Stimulated activated memory B cell treated with anti-CD40 and anti-IgM and Interleukin-4, amounts not matched to agents 10 μg/mL and 1 μg/mL and 100 μg/mL, for 72 hours (primary cell): ENCODE data around the gene MRS2.
"Not testable (repeated sequence)": the region's sequence is repeated elsewhere in the genome, so short reads cannot be mapped to it uniquely, and the experiment has no call there.

Source experiments
- ATAC-seq: fragments of 150-1000 bp; cut with Tn5 transposase; 2 replicates; pipeline ENCODE4 v1.10.0; 2021
- H3K27ac Mint-ChIP-seq: one replicate; pipeline ENCODE4 v1.8.0; 2022; ENCODE audit warnings: mild to moderate bottlenecking, mixed read lengths
- H3K27me3 Mint-ChIP-seq: one replicate; pipeline ENCODE4 v1.8.0; 2022; ENCODE audit warnings: mixed read lengths
- H3K36me3 Mint-ChIP-seq: one replicate; pipeline ENCODE4 v1.8.0; 2022; ENCODE audit warnings: mixed read lengths
- H3K4me1 Mint-ChIP-seq: one replicate; pipeline ENCODE4 v1.8.0; 2022; ENCODE audit warnings: mixed read lengths
- H3K4me3 Mint-ChIP-seq: one replicate; pipeline ENCODE4 v1.8.0; 2022; ENCODE audit warnings: mild to moderate bottlenecking, moderate library complexity, mixed read lengths
- H3K9me3 Mint-ChIP-seq: one replicate; pipeline ENCODE4 v1.8.0; 2022; ENCODE audit warnings: mixed read lengths

MRS2 gene

DNA sequence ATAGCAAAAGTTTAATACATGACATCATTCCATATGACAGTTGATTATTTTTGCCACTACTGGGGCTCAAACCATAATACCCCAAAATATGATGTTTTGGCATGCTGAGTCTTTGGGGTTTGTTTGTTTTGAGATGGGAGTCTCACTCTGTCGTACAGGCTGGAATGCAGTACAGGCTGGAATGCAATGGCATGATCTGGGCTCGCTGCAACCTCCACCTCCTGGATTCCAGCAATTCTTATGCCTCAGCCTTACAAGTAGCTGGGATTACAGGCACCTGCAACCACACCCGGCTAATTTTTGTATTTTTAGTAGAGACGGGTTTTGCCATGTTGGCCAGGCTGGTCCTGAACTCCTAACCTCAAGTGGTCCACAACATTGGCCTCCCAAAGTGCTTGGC is 1.3 kb upstream of the MRS2 start:
- Mint-ChIP-seq H3K27ac (no peak overlapping the region), H3K9me3 (peaks cover 5% of the 10 kb centered on the region), H3K27me3 (peaks cover 28% of the 10 kb centered on the region), H3K4me1 (peaks cover 21% of the 10 kb centered on the region), H3K36me3 (no peaks in the 10 kb centered on the region), H3K4me3 (no peak overlapping the region)
- ATAC-seq, result no peak

DNA sequence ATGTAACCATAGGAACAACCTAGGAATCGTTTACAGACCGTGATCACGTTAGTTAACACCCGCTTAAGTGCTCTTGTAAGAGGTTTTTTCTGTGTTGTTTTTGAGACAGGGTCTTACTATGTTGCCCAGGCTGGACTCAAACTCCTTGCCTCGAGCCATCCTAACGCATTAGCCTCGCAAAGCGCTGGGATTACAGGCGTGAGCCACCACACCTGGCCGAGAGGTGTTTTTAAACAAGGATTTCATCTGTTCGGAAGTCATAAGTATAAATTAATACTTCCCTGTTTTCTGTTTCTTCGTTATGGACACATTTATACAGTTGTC is 727 bp downstream of the MRS2 start:
- Mint-ChIP-seq H3K27ac (peak overlapping the region; percentile 93), H3K9me3 (no peaks in the 10 kb centered on the region), H3K27me3 (peaks cover 15% of the 10 kb centered on the region), H3K36me3 (peaks cover under 1% of the 10 kb centered on the region), H3K4me1 (peaks cover 21% of the 10 kb centered on the region), H3K4me3 (peak overlapping the region; percentile 96)
- ATAC-seq, result no peak

DNA sequence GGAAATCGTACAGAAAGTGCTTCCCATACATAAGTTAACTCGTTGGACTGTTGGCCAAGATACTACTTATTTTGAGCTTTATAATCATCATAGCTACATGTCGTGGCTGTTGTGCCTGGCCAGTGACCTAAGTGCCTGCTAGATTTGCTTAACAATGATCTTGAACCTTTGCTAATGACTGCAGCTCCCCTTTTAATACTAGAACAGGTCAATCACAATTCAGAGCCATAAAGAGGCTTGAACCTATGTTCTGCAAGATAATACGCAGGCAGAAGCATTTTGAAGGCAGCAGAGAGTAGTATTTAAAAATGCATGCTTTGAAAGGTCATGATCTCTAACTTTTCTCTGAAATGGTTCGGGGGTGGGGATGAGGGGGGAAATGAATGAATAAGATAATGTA is 2.5 kb downstream of the MRS2 start:
- peaks cover 21% of the 10 kb centered on the region for H3K4me1 Mint-ChIP-seq
- H3K9me3 Mint-ChIP-seq, result no peaks in the 10 kb centered on the region
- no peak overlapping the region for H3K27ac Mint-ChIP-seq
- no peaks in the 10 kb centered on the region for H3K27me3 Mint-ChIP-seq
- ATAC-seq, result no peak
- H3K4me3 Mint-ChIP-seq, result no peak overlapping the region
- H3K36me3 Mint-ChIP-seq, result peaks cover 10% of the 10 kb centered on the region

DNA sequence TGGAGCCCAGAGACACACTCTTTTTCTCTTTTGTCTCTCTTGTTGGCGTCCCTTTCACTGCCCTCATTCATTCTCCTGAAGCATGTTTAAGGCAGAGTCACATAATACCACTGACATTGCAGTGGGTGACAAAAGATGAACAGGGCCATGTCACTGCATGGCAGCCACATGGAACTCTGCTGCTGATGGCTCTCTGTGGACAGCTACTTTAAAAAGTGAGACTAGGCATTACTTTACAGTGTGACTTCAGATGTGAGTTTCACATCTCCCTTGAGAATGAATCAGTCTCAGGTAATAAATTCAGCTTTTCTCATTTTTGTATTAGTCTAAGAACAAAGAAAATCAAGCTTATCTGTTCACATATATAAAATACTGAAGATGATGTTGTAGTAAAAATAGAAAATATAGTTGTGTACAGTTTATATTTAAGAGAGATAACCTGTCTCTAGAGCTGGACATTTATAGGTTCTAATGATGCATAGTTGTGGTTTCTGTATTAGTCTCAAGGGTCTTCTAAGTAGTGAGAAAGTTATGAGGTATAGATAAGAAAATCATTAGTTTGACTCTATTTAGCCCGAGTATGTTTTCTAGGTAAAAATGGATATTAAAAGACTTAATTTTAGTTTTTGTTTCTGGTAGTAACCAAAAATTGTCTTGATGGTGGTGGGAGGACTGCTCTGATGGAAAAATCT is 6.1 kb downstream of the MRS2 start:
- no peak overlapping the region for H3K27ac Mint-ChIP-seq
- H3K4me1 Mint-ChIP-seq, result peaks cover 6% of the 10 kb centered on the region
- H3K4me3 Mint-ChIP-seq, result no peak overlapping the region
- no peak for ATAC-seq
- H3K36me3 Mint-ChIP-seq, result peaks cover 24% of the 10 kb centered on the region
- no peaks in the 10 kb centered on the region for H3K9me3 Mint-ChIP-seq
- no peaks in the 10 kb centered on the region for H3K27me3 Mint-ChIP-seq

DNA sequence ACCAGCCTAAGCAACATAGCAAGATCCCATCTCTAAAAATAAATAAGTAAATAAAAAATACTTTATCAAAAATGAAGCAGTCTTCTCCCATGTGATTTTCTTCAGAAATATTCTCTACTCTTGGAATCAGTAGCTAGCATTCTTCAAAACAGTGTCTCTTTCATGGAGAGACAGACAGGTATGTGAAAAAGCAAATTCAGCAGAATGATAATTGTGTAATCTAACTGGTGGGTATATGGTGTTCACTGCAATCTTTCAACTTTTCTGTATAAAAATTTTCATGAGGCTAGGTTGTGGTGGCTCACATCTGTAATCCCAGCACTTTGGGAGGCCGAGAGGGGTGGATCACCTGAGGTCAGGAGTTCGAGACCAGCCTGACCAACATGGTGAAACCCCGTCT is 7.9 kb downstream of the MRS2 start:
- Mint-ChIP-seq H3K4me1 (no peaks in the 10 kb centered on the region), H3K4me3 (no peak overlapping the region), H3K27me3 (no peaks in the 10 kb centered on the region), H3K9me3 (no peaks in the 10 kb centered on the region), H3K36me3 (peaks cover 35% of the 10 kb centered on the region), H3K27ac (no peak overlapping the region)
- ATAC-seq, result no peak

DNA sequence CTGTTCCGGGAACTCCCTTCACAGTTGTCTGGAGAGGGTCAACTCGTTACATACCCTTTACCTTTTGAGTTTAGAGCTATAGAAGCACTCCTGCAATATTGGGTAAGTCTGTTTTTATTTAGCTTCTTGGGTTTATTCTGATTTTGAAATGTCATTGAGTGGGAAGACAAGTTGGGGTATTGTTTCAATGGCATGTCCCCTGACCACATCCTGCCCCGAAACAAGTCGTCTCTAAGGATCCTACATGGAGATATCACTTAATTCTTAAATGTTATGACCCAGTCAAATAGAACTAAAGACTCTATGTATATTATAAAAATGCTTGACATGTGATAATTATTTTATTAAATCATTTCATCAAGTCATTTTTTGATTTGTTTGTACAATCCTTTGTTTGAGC is 9.6 kb downstream of the MRS2 start:
- ATAC-seq, result no peak
- H3K27ac Mint-ChIP-seq, result no peak overlapping the region
- H3K27me3 Mint-ChIP-seq, result no peaks in the 10 kb centered on the region
- peaks cover 41% of the 10 kb centered on the region for H3K36me3 Mint-ChIP-seq
- H3K9me3 Mint-ChIP-seq, result no peaks in the 10 kb centered on the region
- H3K4me1 Mint-ChIP-seq, result no peaks in the 10 kb centered on the region
- no peak overlapping the region for H3K4me3 Mint-ChIP-seq

DNA sequence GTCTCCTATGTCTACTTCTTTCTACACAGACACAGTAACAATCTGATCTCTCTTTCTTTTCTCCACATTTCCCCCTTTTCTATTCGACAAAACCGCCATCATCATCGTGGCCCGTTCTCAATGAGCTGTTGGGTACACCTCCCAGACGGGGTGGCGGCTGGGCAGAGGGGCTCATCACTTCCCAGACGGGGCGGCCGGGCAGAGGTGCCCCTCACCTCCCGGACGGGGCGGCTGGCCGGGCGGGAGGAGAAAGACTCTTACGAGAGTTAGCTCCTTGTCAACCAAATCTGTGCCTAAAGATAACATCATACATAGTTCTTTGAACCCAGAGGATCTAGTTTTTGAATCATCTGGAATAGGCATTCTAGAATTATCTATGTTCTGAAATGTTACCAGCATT is 11.8 kb downstream of the MRS2 start:
- not testable (repeated sequence) for H3K4me1 Mint-ChIP-seq, H3K27me3 Mint-ChIP-seq, H3K4me3 Mint-ChIP-seq, ATAC-seq, H3K9me3 Mint-ChIP-seq, H3K27ac Mint-ChIP-seq
- peaks cover 47% of the 10 kb centered on the region for H3K36me3 Mint-ChIP-seq

DNA sequence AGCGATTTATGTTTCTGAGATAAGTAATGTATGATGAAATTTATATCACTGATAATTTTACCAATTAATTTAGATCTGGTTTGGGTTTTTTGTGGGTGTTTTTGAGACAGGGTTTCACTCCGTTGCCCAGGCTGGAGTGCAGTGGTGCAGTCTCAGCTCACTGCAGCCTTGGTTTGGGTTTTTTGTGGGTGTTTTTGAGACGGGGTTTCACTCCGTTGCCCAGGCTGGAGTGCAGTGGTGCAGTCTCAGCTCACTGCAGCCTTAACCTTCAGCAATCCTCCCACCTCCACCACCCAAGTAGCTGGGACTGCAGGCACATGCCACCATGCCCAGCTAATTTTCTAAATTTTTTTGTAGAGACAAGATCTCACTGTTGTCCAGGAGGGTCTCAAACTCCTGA is 13.0 kb downstream of the MRS2 start:
- Mint-ChIP-seq H3K27me3 (no peaks in the 10 kb centered on the region), H3K27ac (no peak overlapping the region), H3K4me3 (no peak overlapping the region), H3K4me1 (no peaks in the 10 kb centered on the region), H3K9me3 (no peaks in the 10 kb centered on the region), H3K36me3 (peaks cover 58% of the 10 kb centered on the region)
- peak; percentile 70 for ATAC-seq

DNA sequence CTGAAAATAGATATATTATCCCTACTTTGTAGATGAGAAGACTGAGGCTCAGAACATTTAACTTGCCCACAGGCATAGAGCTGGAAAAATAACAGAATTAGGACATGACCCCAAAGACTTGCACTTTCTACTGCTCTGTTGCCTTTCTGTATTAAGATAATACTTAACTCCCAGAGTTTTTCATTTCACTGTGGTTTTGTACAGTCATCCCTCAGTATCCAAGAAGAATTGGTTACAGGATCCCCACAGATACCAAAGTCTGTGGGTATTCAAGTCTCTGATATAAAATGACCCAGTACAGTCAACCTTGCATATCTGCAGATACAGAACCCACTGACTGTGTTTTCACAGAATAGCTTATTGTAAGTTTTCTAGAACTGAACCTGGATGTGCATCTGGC is 16.8 kb downstream of the MRS2 start:
- Mint-ChIP-seq H3K4me3 (no peak overlapping the region), H3K36me3 (peaks cover 56% of the 10 kb centered on the region), H3K9me3 (no peaks in the 10 kb centered on the region), H3K4me1 (no peaks in the 10 kb centered on the region), H3K27ac (no peak overlapping the region), H3K27me3 (no peaks in the 10 kb centered on the region)
- ATAC-seq, result no peak

DNA sequence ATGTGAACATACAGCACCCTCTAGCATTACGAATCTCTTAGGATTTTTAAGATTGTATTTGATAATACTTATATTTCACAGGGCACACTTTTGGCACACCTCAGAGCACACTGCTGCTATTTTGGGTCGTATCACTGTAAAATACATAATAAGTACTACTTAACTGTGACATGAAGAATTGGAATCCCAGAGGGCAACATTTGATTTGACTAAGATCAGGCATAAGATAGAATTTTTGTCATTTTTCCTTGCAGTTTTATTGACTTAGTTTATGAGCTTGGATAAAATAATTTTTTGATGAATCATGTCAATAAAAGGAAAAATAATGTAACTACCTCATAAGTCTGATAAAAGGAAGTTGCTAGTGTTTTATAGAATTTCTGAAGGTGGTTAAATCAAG is 22.4 kb downstream of the MRS2 start:
- Mint-ChIP-seq H3K36me3 (peaks cover 42% of the 10 kb centered on the region), H3K9me3 (no peaks in the 10 kb centered on the region), H3K4me3 (no peak overlapping the region), H3K27ac (no peak overlapping the region), H3K4me1 (no peaks in the 10 kb centered on the region), H3K27me3 (no peaks in the 10 kb centered on the region)
- no peak for ATAC-seq

DNA sequence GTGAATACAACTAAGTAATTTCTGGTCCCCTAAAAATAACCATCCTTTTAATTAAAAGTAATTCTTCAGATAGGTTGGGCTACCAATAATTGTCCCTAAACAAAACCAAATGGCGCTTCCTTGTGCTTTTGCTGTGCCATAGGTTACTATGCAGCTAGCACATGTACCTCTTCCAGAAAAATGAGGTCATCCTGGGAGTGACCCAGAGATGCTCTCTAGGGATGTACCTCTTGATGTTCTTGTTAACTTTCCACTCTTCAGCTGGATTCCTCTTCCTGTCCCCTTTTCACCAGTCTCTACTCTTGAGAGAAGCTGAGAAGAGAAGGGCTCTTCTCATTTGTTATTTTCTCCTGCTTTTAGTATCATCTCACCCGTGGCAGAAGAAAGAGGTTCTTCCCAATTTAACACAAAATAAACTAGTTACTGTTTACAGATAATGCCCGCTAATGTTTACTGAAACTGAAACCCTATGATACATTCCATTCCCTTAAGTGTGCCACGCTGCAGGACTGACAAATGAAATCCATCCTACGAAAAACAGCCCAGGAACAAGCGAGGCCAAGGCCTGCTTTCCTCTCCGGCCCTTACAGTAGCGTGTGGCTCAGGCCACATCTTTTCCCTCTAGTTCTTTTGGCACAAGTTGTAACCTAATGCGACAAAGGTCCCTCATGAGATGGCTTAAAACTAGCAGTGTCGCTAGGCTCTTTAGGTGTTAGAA is 24.2 kb downstream of the MRS2 start:
- Mint-ChIP-seq H3K27me3 (no peaks in the 10 kb centered on the region), H3K4me1 (no peaks in the 10 kb centered on the region), H3K4me3 (no peak overlapping the region), H3K9me3 (no peaks in the 10 kb centered on the region), H3K36me3 (peaks cover 30% of the 10 kb centered on the region), H3K27ac (peak overlapping the region; percentile 21)
- no peak for ATAC-seq

DNA sequence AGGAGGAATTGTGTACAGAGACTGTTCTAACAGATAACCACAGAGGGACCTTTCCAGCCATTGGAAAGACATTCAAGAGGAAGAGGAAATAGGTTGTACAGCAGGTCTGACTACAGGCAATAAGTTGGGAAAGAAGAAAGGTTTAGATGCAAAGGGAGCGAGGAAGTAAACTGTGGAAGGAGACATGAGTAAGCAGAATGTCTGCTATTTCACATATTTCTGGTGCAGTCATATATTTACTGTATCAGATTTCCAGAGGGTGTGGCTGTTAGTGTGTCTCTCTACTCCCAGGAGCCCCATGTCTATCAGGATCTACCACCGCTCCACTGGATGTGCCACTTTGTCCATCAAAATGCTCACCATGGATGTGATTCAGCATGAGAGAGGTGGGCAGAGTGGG is 25.9 kb downstream of the MRS2 start:
- H3K4me1 Mint-ChIP-seq, result no peaks in the 10 kb centered on the region
- H3K27ac Mint-ChIP-seq, result no peak overlapping the region
- H3K4me3 Mint-ChIP-seq, result no peak overlapping the region
- peaks cover 25% of the 10 kb centered on the region for H3K36me3 Mint-ChIP-seq
- no peaks in the 10 kb centered on the region for H3K27me3 Mint-ChIP-seq
- ATAC-seq, result no peak
- no peaks in the 10 kb centered on the region for H3K9me3 Mint-ChIP-seq

DNA sequence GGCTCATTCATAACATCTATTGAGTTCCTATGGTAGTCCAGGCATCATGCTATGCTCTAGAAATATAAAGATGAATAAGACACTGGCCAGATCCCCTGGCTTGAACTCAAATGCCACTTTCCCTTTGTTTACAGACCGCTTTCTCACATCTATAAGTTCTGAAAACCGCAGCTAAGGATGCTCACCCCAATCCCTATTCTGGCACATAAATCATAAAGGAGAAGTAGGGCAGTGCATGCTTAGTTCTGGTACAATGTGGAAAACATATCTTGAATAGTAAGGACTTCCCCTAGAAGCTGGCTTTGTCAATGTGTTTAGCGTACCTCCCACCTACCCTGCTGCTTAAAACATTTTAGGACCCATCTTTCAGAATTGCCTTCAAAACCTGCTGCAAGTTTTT is 26.4 kb downstream of the MRS2 start:
- Mint-ChIP-seq H3K36me3 (peaks cover 24% of the 10 kb centered on the region), H3K4me3 (no peak overlapping the region), H3K9me3 (no peaks in the 10 kb centered on the region), H3K27me3 (no peaks in the 10 kb centered on the region), H3K4me1 (no peaks in the 10 kb centered on the region), H3K27ac (no peak overlapping the region)
- no peak for ATAC-seq

DNA sequence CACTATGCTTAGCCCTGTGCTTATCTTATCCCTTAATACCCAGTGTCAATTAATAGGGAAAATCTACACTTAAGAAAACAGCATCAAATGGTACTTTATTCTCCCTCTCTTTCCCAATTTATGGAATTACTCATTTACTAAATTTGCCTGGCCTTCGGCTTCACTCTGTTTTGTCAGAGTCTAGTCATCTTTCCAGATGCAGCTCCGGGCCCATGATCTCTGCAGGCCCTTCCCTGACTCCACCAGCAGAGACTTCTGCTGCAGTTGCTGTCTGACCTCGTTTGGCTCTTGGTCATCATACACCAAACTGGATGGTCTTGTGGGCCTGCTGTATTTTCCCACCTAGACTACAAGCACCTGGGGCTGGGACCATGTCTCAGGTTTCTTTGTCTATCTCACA is 27.4 kb downstream of the MRS2 start:
- H3K9me3 Mint-ChIP-seq, result no peaks in the 10 kb centered on the region
- no peak overlapping the region for H3K4me3 Mint-ChIP-seq
- no peak overlapping the region for H3K27ac Mint-ChIP-seq
- no peaks in the 10 kb centered on the region for H3K4me1 Mint-ChIP-seq
- ATAC-seq, result no peak
- H3K27me3 Mint-ChIP-seq, result no peaks in the 10 kb centered on the region
- peaks cover 16% of the 10 kb centered on the region for H3K36me3 Mint-ChIP-seq

DNA sequence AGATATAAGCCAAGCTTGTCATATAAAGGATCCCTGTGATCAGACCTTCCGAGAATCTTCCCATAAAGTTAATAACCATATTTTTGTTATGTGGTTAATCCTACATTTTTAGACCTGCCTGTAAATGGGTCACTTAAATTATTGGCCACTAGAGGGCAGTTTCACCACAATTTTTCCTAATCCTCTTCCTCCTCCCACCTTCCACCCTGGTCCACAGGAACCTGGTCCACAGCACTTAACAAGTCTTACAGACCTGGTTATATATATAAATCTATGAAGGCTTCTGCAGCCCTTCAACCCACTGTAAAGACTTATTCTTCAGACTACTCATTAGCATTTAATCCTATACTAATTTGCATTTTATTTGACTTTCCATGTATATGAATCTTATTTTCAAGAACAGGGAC is 28.3 kb downstream of the MRS2 start:
- H3K4me1 Mint-ChIP-seq, result no peaks in the 10 kb centered on the region
- peaks cover 16% of the 10 kb centered on the region for H3K36me3 Mint-ChIP-seq
- H3K27me3 Mint-ChIP-seq, result no peaks in the 10 kb centered on the region
- no peak for ATAC-seq
- no peak overlapping the region for H3K27ac Mint-ChIP-seq
- no peak overlapping the region for H3K4me3 Mint-ChIP-seq
- no peaks in the 10 kb centered on the region for H3K9me3 Mint-ChIP-seq

DNA sequence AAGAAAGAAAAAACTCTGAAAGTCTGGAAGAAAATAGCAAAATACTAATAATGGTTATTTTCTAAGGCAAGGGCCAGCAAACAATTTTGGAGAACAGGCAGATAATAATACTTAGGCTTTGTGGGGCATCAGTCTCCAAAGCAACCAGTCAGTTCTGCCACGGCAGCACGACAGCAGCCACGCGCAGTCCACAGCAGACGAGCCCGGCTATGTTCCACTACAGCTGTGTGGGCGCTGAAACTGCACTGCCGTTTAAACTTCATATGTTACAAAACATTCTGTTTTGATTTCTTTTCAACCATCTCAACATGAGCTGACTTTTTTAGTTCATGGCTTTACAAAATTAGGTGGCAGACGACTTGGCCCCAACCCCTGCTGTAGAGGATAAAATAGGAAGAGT is 29.9 kb downstream of the MRS2 start:
- H3K36me3 Mint-ChIP-seq, result peaks cover 20% of the 10 kb centered on the region
- H3K9me3 Mint-ChIP-seq, result no peaks in the 10 kb centered on the region
- H3K4me1 Mint-ChIP-seq, result no peaks in the 10 kb centered on the region
- no peak for ATAC-seq
- H3K27me3 Mint-ChIP-seq, result no peaks in the 10 kb centered on the region
- no peak overlapping the region for H3K27ac Mint-ChIP-seq
- no peak overlapping the region for H3K4me3 Mint-ChIP-seq
